OCI-LY7 (cell line): ENCODE data around the gene AKAP13. TPM values are rescaled to one million over a fixed set of nuclear protein-coding genes. Genes with fewer than 3 reads are reported as not detected.

Source experiments
- BruUV-seq: library from RNA; stranded (reverse); fragments of 400-500 nt; replicated peaks from 2 replicates; lab custom pipeline; 2021; lab: Mats Ljungman, UMichigan
- CTCF ChIA-PET: fragments of 300-600 bp; sonication (Branson Sonifier 250); formaldehyde crosslinking; loops from one replicate; lab custom pipeline; 2022; ENCODE audit warnings: antibody characterized with exemption; ENCODE audit not compliant: unreplicated experiment; lab: Charles Lee
- POLR2A ChIA-PET: fragments of 300-600 bp; sonication (Branson Sonifier 250); formaldehyde crosslinking; loops from one replicate; lab custom pipeline; 2022; ENCODE audit warnings: antibody characterized with exemption; lab: Charles Lee
- DNase-seq: peaks from one replicate; pipeline ENCODE4 v3.0.0-alpha.2; 2015; ENCODE audit warnings: low spot score
- H2AFZ ChIP-seq: fragments of 200-600 bp; sonication (generic), shearing (Covaris generic); 2 replicates; pipeline ENCODE4 v1.6.1; 2014; ENCODE audit warnings: mild to moderate bottlenecking, antibody characterized with exemption, low read length, moderate library complexity
- H3K27ac ChIP-seq: fragments of 200-600 bp; sonication (generic); 2 replicates; pipeline ENCODE4 v1.5.1; 2014; ENCODE audit warnings: mixed run types, low read depth, mild to moderate bottlenecking, moderate library complexity, low read length, inconsistent platforms; ENCODE audit not compliant: poor library complexity, severe bottlenecking
- H3K36me3 ChIP-seq: fragments of 200-600 bp; sonication (generic); 2 replicates; pipeline ENCODE4 v1.6.1; 2014; ENCODE audit warnings: mild to moderate bottlenecking, antibody characterized with exemption, low read length, moderate library complexity, mixed read lengths; ENCODE audit not compliant: insufficient read depth
- H3K4me1 ChIP-seq: fragments of 200-600 bp; sonication (generic); 2 replicates; pipeline ENCODE4 v1.5.1; 2014; ENCODE audit warnings: mild to moderate bottlenecking, low read length; ENCODE audit not compliant: insufficient read depth, poor library complexity, severe bottlenecking
- H3K4me2 ChIP-seq: fragments of 200-600 bp; sonication (generic); 2 replicates; pipeline ENCODE4 v1.6.1; 2014; ENCODE audit warnings: mild to moderate bottlenecking, low read length
- H3K4me3 ChIP-seq: fragments of 200-600 bp; sonication (generic); 2 replicates; pipeline ENCODE4 v1.5.1; 2014; ENCODE audit warnings: mild to moderate bottlenecking, low read depth, low read length; ENCODE audit not compliant: poor library complexity, severe bottlenecking
- H3K79me2 ChIP-seq: fragments of 200-600 bp; sonication (generic); 2 replicates; pipeline ENCODE4 v1.6.1; 2016; ENCODE audit warnings: low read depth, mild to moderate bottlenecking, low read length, moderate library complexity, mixed read lengths; ENCODE audit not compliant: insufficient read depth
- H3K9me2 ChIP-seq: fragments of 200-600 bp; sonication (generic); 2 replicates; pipeline ENCODE4 v1.6.1; 2016; ENCODE audit warnings: mild to moderate bottlenecking, low read length, mixed read lengths; ENCODE audit not compliant: insufficient read depth
- H3K9me3 ChIP-seq: fragments of 200-600 bp; sonication (generic); 2 replicates; pipeline ENCODE4 v1.6.1; 2014; ENCODE audit warnings: mild to moderate bottlenecking, mixed run types, low read length, mixed read lengths
- H4K20me1 ChIP-seq: fragments of 200-600 bp; sonication (generic); 2 replicates; pipeline ENCODE4 v1.6.1; 2014; ENCODE audit warnings: mild to moderate bottlenecking, antibody characterized with exemption, low read length, moderate library complexity, mixed read lengths; ENCODE audit not compliant: insufficient read depth
- CTCF ChIP-seq: fragments of 200-600 bp; sonication (generic); conservative IDR thresholded peaks from 2 replicates; pipeline ENCODE4 v1.5.1; 2014; ENCODE audit warnings: mild to moderate bottlenecking, antibody characterized with exemption, low read length, moderate library complexity, mixed read lengths
- EZH2phosphoT487 ChIP-seq: fragments of 200-600 bp; sonication (generic); IDR thresholded peaks from 2 replicates; pipeline ENCODE4 v1.6.1; 2018; ENCODE audit warnings: low read depth, borderline replicate concordance, mild to moderate bottlenecking, mixed run types, antibody characterized with exemption, low read length, moderate library complexity, mixed read lengths
- intact Hi-C: fragments of 100-400 bp; cut with micrococcal nuclease; formaldehyde crosslinking; loops from one replicate; pipeline ENCODE4 v1.10.0; 2022; ENCODE audit not compliant: unreplicated experiment
- total RNA-seq, 2 experiments: library from RNA; depleted of rRNA in 1 of 2; stranded (reverse); fragments of >200 nt in 1 of 2; shearing (Covaris generic) in 1 of 2; gene quantifications; 2 replicates each; pipeline ENCODE4 v1.2.3, GENCODE V29; 2014 to 2022

AKAP13 gene
- total RNA-seq, 2 experiments from 2014 or later: 140 to 250 TPM

- peaks cover 8% of the 10 kb centered on the region; the same call in 1 of the 2 replicates for H3K79me2 ChIP-seq
- intact Hi-C loops: no loop called here
- no TSS peak for BruUV-seq
- POLR2A ChIA-PET: no interaction called here
- no peaks in the 10 kb centered on the region for H3K4me1 ChIP-seq
- H3K9me2 ChIP-seq: no peaks in the 10 kb centered on the region
- no peak overlapping the region for H2AFZ ChIP-seq
- no peaks in the 10 kb centered on the region for H4K20me1 ChIP-seq
- no peaks in the 10 kb centered on the region for H3K9me3 ChIP-seq
- H3K36me3 ChIP-seq: peaks cover 54% of the 10 kb centered on the region
- no peak overlapping the region for H3K4me2 ChIP-seq
- no peak overlapping the region for H3K27ac ChIP-seq
- DNase-seq: no peak
- CTCF ChIA-PET: no interaction called here
- no peak overlapping the region for H3K4me3 ChIP-seq
- TF ChIP-seq CTCF: no peak
- no peak for TF ChIP-seq EZH2phosphoT487
These were observed 229.1 kb downstream of the AKAP13 start for GRCh38 chr15:85609492-85609891.

GRCh38 chr15:85611361-85611760 lies 231.0 kb downstream of the AKAP13 start:
- Histone ChIP-seq H3K36me3 (peaks cover 46% of the 10 kb centered on the region), H2AFZ (no peak overlapping the region), H3K4me2 (no peak overlapping the region), H3K9me3 (no peaks in the 10 kb centered on the region), H3K9me2 (no peaks in the 10 kb centered on the region), H3K4me1 (no peaks in the 10 kb centered on the region), H3K4me3 (no peak overlapping the region), H3K27ac (no peak overlapping the region), H4K20me1 (no peaks in the 10 kb centered on the region), H3K79me2 (peaks cover 11% of the 10 kb centered on the region; the same call in 1 of the 2 replicates)
- TF ChIP-seq EZH2phosphoT487: no peak
- TF ChIP-seq CTCF: no peak
- POLR2A ChIA-PET: no interaction called here
- BruUV-seq: no TSS peak
- intact Hi-C loops: no loop called here
- CTCF ChIA-PET: no interaction called here
- no peak for DNase-seq

GRCh38 chr15:85614059-85614458 lies 233.7 kb downstream of the AKAP13 start:
- intact Hi-C loops: no loop called here
- H4K20me1 ChIP-seq: no peaks in the 10 kb centered on the region
- H3K9me2 ChIP-seq: no peaks in the 10 kb centered on the region
- DNase-seq: no peak
- peaks cover 42% of the 10 kb centered on the region for H3K36me3 ChIP-seq
- H3K9me3 ChIP-seq: no peaks in the 10 kb centered on the region
- no peak overlapping the region for H3K4me2 ChIP-seq
- ChIA-PET POLR2A (no interaction called here), CTCF (no interaction called here)
- H2AFZ ChIP-seq: no peak overlapping the region
- BruUV-seq: no TSS peak
- no peak overlapping the region for H3K27ac ChIP-seq
- H3K4me1 ChIP-seq: no peaks in the 10 kb centered on the region
- peaks cover 10% of the 10 kb centered on the region; the same call in 1 of the 2 replicates for H3K79me2 ChIP-seq
- TF ChIP-seq CTCF (no peak), EZH2phosphoT487 (no peak)
- H3K4me3 ChIP-seq: no peak overlapping the region
